GM12878 (cell line): ENCODE data around the gene DPF3.

ENCODE experiments used
- BACH1 ChIP-seq: fragments of 450-650 bp; IDR thresholded peaks from 2 replicates; pipeline ENCODE4 v1.6.1; 2017; ENCODE audit warnings: mild to moderate bottlenecking, borderline replicate concordance
- CBX3 ChIP-seq: fragments of 200-600 bp; sonication (generic); IDR thresholded peaks from 2 replicates; pipeline ENCODE4 v1.6.1; 2016; ENCODE audit warnings: low read depth, borderline replicate concordance
- EGR1 ChIP-seq, 2 experiments: IDR thresholded peaks; 1 replicate in 1 of 2; 2 replicates in 1 of 2; pipeline ENCODE4 v1.6.1; 2011 to 2012; ENCODE audit warnings: low read depth in 2 of 2, low read length in 2 of 2, borderline replicate concordance in 1 of 2, mild to moderate bottlenecking in 1 of 2, moderate library complexity in 1 of 2
- FOXM1 ChIP-seq: IDR thresholded peaks from 2 replicates; pipeline ENCODE4 v1.6.1; 2012; ENCODE audit warnings: low read depth, mild to moderate bottlenecking, inconsistent platforms, low read length, moderate library complexity
- MYC ChIP-seq: IDR thresholded peaks from 2 replicates; pipeline ENCODE4 v1.6.1; 2011; ENCODE audit warnings: mild to moderate bottlenecking, low read length, moderate library complexity, inconsistent platforms; ENCODE audit not compliant: insufficient read depth, insufficient replicate concordance, insufficient read length, severe bottlenecking
- NRF1 ChIP-seq: conservative IDR thresholded peaks from 2 replicates; pipeline ENCODE4 v1.6.1; 2011; ENCODE audit warnings: mild to moderate bottlenecking, low read depth, low read length, improper control_type of control experiment
- TF ChIP-seq, protein P1 (sequence below), 3 experiments: IDR thresholded peaks in 2 of 3; conservative IDR thresholded peaks in 1 of 3; 2 replicates each; pipeline ENCODE4 v1.5.1; 2011; ENCODE audit warnings: low read depth in 3 of 3, low read length in 3 of 3, mild to moderate bottlenecking in 3 of 3, control low read depth in 2 of 3, moderate library complexity in 2 of 3, inconsistent platforms in 1 of 3, mixed read lengths in 1 of 3; ENCODE audit not compliant: control insufficient read depth in 2 of 3, insufficient read depth in 1 of 3; ENCODE audit errors: extremely low read depth in 1 of 3

DNA sequence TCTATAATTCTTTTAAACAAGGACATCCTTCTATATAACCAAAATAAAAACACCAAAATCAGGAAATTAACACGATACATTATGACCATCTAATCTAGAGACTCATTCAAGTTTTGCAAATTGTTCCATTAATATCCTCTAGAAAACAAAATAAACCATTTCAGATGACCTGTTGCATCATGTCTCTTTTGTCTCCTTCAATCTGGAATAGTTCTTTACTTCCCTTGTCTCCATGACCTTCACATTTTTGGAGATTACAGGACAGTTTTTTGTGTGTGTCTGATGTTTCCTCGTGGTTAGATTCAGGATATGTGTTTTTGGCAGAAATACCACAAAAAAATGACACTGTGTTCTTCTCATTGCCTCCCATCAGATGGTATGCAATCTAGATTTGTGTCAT, 19.9 kb upstream of the DPF3 start:
- no peak for TF ChIP-seq NRF1
- TF ChIP-seq EGR1 (IDR thresholded peaks at IDR 0.05; ENCODE audit: borderline replicate concordance in 1 of 2, low read depth in 2 of 2, low read length in 2 of 2) = no peak
- no peak for TF ChIP-seq BACH1
- TF ChIP-seq FOXM1 = no peak
- TF ChIP-seq, protein P1, sequence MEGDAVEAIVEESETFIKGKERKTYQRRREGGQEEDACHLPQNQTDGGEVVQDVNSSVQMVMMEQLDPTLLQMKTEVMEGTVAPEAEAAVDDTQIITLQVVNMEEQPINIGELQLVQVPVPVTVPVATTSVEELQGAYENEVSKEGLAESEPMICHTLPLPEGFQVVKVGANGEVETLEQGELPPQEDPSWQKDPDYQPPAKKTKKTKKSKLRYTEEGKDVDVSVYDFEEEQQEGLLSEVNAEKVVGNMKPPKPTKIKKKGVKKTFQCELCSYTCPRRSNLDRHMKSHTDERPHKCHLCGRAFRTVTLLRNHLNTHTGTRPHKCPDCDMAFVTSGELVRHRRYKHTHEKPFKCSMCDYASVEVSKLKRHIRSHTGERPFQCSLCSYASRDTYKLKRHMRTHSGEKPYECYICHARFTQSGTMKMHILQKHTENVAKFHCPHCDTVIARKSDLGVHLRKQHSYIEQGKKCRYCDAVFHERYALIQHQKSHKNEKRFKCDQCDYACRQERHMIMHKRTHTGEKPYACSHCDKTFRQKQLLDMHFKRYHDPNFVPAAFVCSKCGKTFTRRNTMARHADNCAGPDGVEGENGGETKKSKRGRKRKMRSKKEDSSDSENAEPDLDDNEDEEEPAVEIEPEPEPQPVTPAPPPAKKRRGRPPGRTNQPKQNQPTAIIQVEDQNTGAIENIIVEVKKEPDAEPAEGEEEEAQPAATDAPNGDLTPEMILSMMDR (IDR thresholded peaks at IDR 0.05 in 2 of 3, conservative IDR thresholded peaks at IDR 0.05 in 1 of 3; ENCODE audit: control insufficient read depth in 2 of 3, extremely low read depth in 1 of 3, insufficient read depth in 1 of 3, low read depth in 3 of 3, low read length in 3 of 3) = no peak
- no peak for TF ChIP-seq CBX3
- TF ChIP-seq MYC = no peak
